ENCODE results near the gene CRMP1.
A peak's percentile ranks its signal among the peaks of the same experiment; 100 is the strongest.

The CRMP1 gene

GRCh38 chr4:5906191-5906590, 13.3 kb upstream of the CRMP1 start:
- no peak for DNase-seq (ENCODE audit: low read depth, low spot score)
- no peaks in the 10 kb centered on the region for H3K36me3 ChIP-seq (ENCODE audit: insufficient read depth, insufficient read length, low read length)
- no peak overlapping the region for H3K4me3 ChIP-seq (ENCODE audit: insufficient read length, low read depth)
- H3K9me3 ChIP-seq (ENCODE audit: insufficient read depth, low read length), result peaks cover 6% of the 10 kb centered on the region; the same call in 1 of the 2 replicates
- peaks cover 41% of the 10 kb centered on the region for H3K27me3 ChIP-seq (ENCODE audit: insufficient read depth, insufficient read length)
- TF ChIP-seq ZNF274 (IDR thresholded peaks at IDR 0.05; ENCODE audit: low read depth, low read length), result no peak
- no peak for TF ChIP-seq SUZ12 (IDR thresholded peaks at IDR 0.05; ENCODE audit: extremely low read depth, insufficient read depth, insufficient read length)
- peak overlapping the region; percentile 2 for H3K9ac ChIP-seq (ENCODE audit: insufficient read length, low read depth)
- H3K4me1 ChIP-seq (ENCODE audit: insufficient read depth, insufficient read length), result peaks cover 8% of the 10 kb centered on the region

DNA sequence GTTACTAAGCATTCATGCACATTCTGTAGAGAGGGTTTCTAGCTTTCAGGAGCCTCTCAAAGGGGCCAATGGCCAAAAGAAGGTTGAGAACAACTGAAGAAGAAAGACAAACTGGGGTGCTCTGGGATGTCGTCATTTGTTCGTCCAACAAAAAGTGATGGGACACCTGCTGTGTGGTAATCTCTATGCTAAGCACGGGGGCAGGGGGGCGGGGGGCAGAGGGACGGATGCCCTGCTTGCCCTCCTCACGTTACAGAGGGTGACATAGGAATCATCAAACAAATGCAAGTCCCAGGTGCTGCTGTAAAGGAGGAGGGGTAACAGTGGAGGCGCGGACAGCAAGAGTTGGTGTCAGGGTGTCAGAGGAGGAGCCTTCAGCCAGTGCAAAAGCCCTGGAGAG, 12.8 kb upstream of the CRMP1 start:
- Histone ChIP-seq H3K27me3 (ENCODE audit: insufficient read depth, insufficient read length) (peaks cover 45% of the 10 kb centered on the region), H3K9ac (ENCODE audit: insufficient read length, low read depth) (no peak overlapping the region), H3K4me3 (ENCODE audit: insufficient read length, low read depth) (no peak overlapping the region), H3K9me3 (ENCODE audit: insufficient read depth, low read length) (0 out of 2 replicates have a peak, but pooled peaks cover 4% of the 10 kb centered on the region), H3K4me1 (ENCODE audit: insufficient read depth, insufficient read length) (peaks cover 8% of the 10 kb centered on the region), H3K36me3 (ENCODE audit: insufficient read depth, insufficient read length, low read length) (no peaks in the 10 kb centered on the region)
- DNase-seq (ENCODE audit: low read depth, low spot score), result no peak
- TF ChIP-seq YY1 (IDR thresholded peaks at IDR 0.05; ENCODE audit: insufficient read depth, insufficient read length), result no peak
- TF ChIP-seq ZNF274 (IDR thresholded peaks at IDR 0.05; ENCODE audit: low read depth, low read length), result no peak
- no peak for TF ChIP-seq SUZ12 (IDR thresholded peaks at IDR 0.05; ENCODE audit: extremely low read depth, insufficient read depth, insufficient read length)

DNA sequence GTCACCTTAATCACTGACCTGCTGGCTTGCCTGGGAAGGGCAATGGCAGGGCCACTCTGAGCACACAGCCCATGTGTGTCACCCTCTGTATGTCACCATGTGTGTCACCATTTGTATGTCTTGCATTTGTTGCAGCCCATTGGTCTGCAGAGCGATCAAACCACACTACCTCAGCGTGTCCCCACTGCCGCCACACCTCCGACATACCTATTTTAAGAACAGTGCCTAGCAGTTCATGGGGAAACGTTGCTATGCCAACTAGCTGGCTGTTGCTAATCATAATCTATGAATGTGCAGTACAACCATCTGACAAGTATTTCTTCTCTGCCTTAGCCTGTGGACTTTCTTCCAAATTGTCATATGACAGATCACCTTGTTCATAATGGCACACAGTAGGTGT, 8.0 kb upstream of the CRMP1 start:
- no peak overlapping the region for H3K9ac ChIP-seq (ENCODE audit: insufficient read length, low read depth)
- DNase-seq (ENCODE audit: low read depth, low spot score), result no peak
- peaks cover 53% of the 10 kb centered on the region for H3K27me3 ChIP-seq (ENCODE audit: insufficient read depth, insufficient read length)
- peaks cover 2% of the 10 kb centered on the region for H3K4me1 ChIP-seq (ENCODE audit: insufficient read depth, insufficient read length)
- no peaks in the 10 kb centered on the region for H3K36me3 ChIP-seq (ENCODE audit: insufficient read depth, insufficient read length, low read length)
- H3K9me3 ChIP-seq (ENCODE audit: insufficient read depth, low read length), result peaks cover 7% of the 10 kb centered on the region
- H3K4me3 ChIP-seq (ENCODE audit: insufficient read length, low read depth), result no peak overlapping the region
- TF ChIP-seq SUZ12 (IDR thresholded peaks at IDR 0.05; ENCODE audit: extremely low read depth, insufficient read depth, insufficient read length) (no peak), ZNF274 (IDR thresholded peaks at IDR 0.05; ENCODE audit: low read depth, low read length) (no peak), YY1 (IDR thresholded peaks at IDR 0.05; ENCODE audit: insufficient read depth, insufficient read length) (no peak)

DNA sequence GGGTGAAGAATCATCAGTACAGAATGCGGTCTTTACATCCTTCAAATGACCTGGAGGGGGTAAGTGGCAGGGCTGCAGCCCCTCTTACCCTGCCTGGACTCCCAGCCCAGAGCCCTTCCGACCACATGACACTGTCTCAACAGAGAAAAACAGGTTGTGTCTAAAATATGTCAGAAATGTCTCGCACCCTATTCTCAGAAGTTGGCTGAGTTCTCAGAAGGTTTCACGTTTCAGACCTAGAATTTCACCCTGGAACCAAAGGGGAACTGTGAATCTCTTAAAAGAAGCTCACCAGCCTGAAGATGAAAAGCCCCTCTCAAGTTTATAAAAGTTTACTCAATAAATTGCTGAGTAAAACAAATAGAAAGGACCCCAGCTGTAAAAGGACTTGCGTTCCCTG, 7.0 kb upstream of the CRMP1 start:
- DNase-seq (ENCODE audit: low read depth, low spot score), result no peak
- Histone ChIP-seq H3K4me1 (ENCODE audit: insufficient read depth, insufficient read length) (peaks cover 2% of the 10 kb centered on the region), H3K9ac (ENCODE audit: insufficient read length, low read depth) (no peak overlapping the region), H3K4me3 (ENCODE audit: insufficient read length, low read depth) (no peak overlapping the region), H3K9me3 (ENCODE audit: insufficient read depth, low read length) (peaks cover 7% of the 10 kb centered on the region), H3K27me3 (ENCODE audit: insufficient read depth, insufficient read length) (peaks cover 61% of the 10 kb centered on the region), H3K36me3 (ENCODE audit: insufficient read depth, insufficient read length, low read length) (no peaks in the 10 kb centered on the region)
- TF ChIP-seq YY1 (IDR thresholded peaks at IDR 0.05; ENCODE audit: insufficient read depth, insufficient read length), result no peak
- no peak for TF ChIP-seq ZNF274 (IDR thresholded peaks at IDR 0.05; ENCODE audit: low read depth, low read length)
- TF ChIP-seq SUZ12 (IDR thresholded peaks at IDR 0.05; ENCODE audit: extremely low read depth, insufficient read depth, insufficient read length), result no peak

DNA sequence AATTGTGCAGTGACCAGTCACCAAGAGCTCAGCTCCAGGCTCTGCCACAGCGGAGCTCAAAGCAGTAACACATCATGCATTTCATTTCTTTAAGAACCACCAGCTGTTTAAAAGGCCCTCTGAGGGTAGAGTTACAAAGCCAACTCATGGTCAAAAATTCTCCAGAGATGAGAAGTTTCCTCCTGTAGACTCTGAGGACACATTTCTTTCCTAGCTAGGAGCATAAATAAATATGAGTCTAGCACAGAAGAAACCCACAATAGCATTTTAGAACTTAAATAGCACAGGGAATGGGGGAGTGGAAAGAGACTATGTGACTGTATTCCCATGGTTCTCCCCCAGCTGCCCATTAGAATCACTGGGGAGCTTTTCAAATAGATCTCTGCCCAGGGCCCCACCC, 6.5 kb upstream of the CRMP1 start:
- TF ChIP-seq SUZ12 (IDR thresholded peaks at IDR 0.05; ENCODE audit: extremely low read depth, insufficient read depth, insufficient read length) (no peak), YY1 (IDR thresholded peaks at IDR 0.05; ENCODE audit: insufficient read depth, insufficient read length) (no peak), ZNF274 (IDR thresholded peaks at IDR 0.05; ENCODE audit: low read depth, low read length) (no peak)
- Histone ChIP-seq H3K27me3 (ENCODE audit: insufficient read depth, insufficient read length) (peaks cover 61% of the 10 kb centered on the region), H3K4me3 (ENCODE audit: insufficient read length, low read depth) (no peak overlapping the region), H3K36me3 (ENCODE audit: insufficient read depth, insufficient read length, low read length) (no peaks in the 10 kb centered on the region), H3K9me3 (ENCODE audit: insufficient read depth, low read length) (peaks cover 7% of the 10 kb centered on the region), H3K4me1 (ENCODE audit: insufficient read depth, insufficient read length) (peaks cover 2% of the 10 kb centered on the region), H3K9ac (ENCODE audit: insufficient read length, low read depth) (no peak overlapping the region)
- DNase-seq (ENCODE audit: low read depth, low spot score), result no peak

GRCh38 chr4:5897674-5898073, 4.8 kb upstream of the CRMP1 start:
- no peak for TF ChIP-seq ZNF274 (IDR thresholded peaks at IDR 0.05; ENCODE audit: low read depth, low read length)
- no peak for TF ChIP-seq SUZ12 (IDR thresholded peaks at IDR 0.05; ENCODE audit: extremely low read depth, insufficient read depth, insufficient read length)
- no peak for TF ChIP-seq YY1 (IDR thresholded peaks at IDR 0.05; ENCODE audit: insufficient read depth, insufficient read length)
- H3K9me3 ChIP-seq (ENCODE audit: insufficient read depth, low read length), result peaks cover 7% of the 10 kb centered on the region
- H3K27me3 ChIP-seq (ENCODE audit: insufficient read depth, insufficient read length), result peaks cover 68% of the 10 kb centered on the region
- H3K9ac ChIP-seq (ENCODE audit: insufficient read length, low read depth), result no peak overlapping the region
- H3K4me3 ChIP-seq (ENCODE audit: insufficient read length, low read depth), result no peak overlapping the region
- no peaks in the 10 kb centered on the region for H3K36me3 ChIP-seq (ENCODE audit: insufficient read depth, insufficient read length, low read length)
- H3K4me1 ChIP-seq (ENCODE audit: insufficient read depth, insufficient read length), result peaks cover 2% of the 10 kb centered on the region
- DNase-seq (ENCODE audit: low read depth, low spot score), result no peak

- Histone ChIP-seq H3K36me3 (ENCODE audit: insufficient read depth, insufficient read length, low read length) (no peaks in the 10 kb centered on the region), H3K9ac (ENCODE audit: insufficient read length, low read depth) (no peak overlapping the region), H3K4me1 (ENCODE audit: insufficient read depth, insufficient read length) (peaks cover 8% of the 10 kb centered on the region), H3K9me3 (ENCODE audit: insufficient read depth, low read length) (peaks cover 7% of the 10 kb centered on the region), H3K4me3 (ENCODE audit: insufficient read length, low read depth) (no peak overlapping the region), H3K27me3 (ENCODE audit: insufficient read depth, insufficient read length) (peaks cover 78% of the 10 kb centered on the region)
- no peak for TF ChIP-seq SUZ12 (IDR thresholded peaks at IDR 0.05; ENCODE audit: extremely low read depth, insufficient read depth, insufficient read length)
- no peak for TF ChIP-seq YY1 (IDR thresholded peaks at IDR 0.05; ENCODE audit: insufficient read depth, insufficient read length)
- no peak for TF ChIP-seq ZNF274 (IDR thresholded peaks at IDR 0.05; ENCODE audit: low read depth, low read length)
- no peak for DNase-seq (ENCODE audit: low read depth, low spot score)
These were observed 2.4 kb upstream of the CRMP1 start for GRCh38 chr4:5895287-5895686.

All from NT2/D1 (cell line).